ENCODE data around the gene SPEF1.

The SPEF1 gene

GRCh38 chr20:3739926-3740451 lies 41.3 kb downstream of the SPEF1 start:
- no peak for TF ChIP-seq CTCF (conservative IDR thresholded peaks at IDR 0.05; ENCODE audit: low read depth, low read length)
- no peak for DNase-seq (ENCODE audit: low read depth)
- no peak overlapping the region for H3K4me3 ChIP-seq (ENCODE audit: low read depth, low read length)

- no peak for DNase-seq (ENCODE audit: low read depth)
- no peak overlapping the region for H3K4me3 ChIP-seq (ENCODE audit: low read depth, low read length)
- no peak for TF ChIP-seq CTCF (conservative IDR thresholded peaks at IDR 0.05; ENCODE audit: low read depth, low read length)
Measured at GRCh38 chr20:3739054-3739925, 42.0 kb downstream of the SPEF1 start.

GRCh38 chr20:3738111-3739053 lies 42.9 kb downstream of the SPEF1 start:
- DNase-seq (ENCODE audit: low read depth): peak; percentile 45
- no peak for TF ChIP-seq CTCF (conservative IDR thresholded peaks at IDR 0.05; ENCODE audit: low read depth, low read length)

GRCh38 chr20:3735768-3736167 lies 45.5 kb downstream of the SPEF1 start:
- no peak for TF ChIP-seq CTCF (conservative IDR thresholded peaks at IDR 0.05; ENCODE audit: low read depth, low read length)
- no peak for DNase-seq (ENCODE audit: low read depth)
- H3K4me3 ChIP-seq (ENCODE audit: low read depth, low read length): no peak overlapping the region

More at GRCh38 chr20:3738111-3739053, 42.9 kb downstream of the SPEF1 start:
- H3K4me3 ChIP-seq (ENCODE audit: low read depth, low read length): no peak overlapping the region

GRCh38 chr20:3734111-3734843 lies 47.0 kb downstream of the SPEF1 start:
- no peak overlapping the region for H3K4me3 ChIP-seq (ENCODE audit: low read depth, low read length)
- no peak for DNase-seq (ENCODE audit: low read depth)
- TF ChIP-seq CTCF (conservative IDR thresholded peaks at IDR 0.05; ENCODE audit: low read depth, low read length): no peak

Measured in choroid plexus epithelial cell (primary cell).